ENCODE data around the gene L2HGDH.
"Not testable (repeated sequence)": the region's sequence is repeated elsewhere in the genome, so short reads cannot be mapped to it uniquely, and the experiment has no call there.

The L2HGDH gene

GRCh38 chr14:50339178-50339804 is 27.3 kb upstream of the L2HGDH start:
- no peak for DNase-seq

- DNase-seq = no peak
These were observed 26.6 kb upstream of the L2HGDH start for GRCh38 chr14:50338587-50338986.

- no peak for DNase-seq
These were observed 24.2 kb upstream of the L2HGDH start for GRCh38 chr14:50335989-50336824.

GRCh38 chr14:50335389-50335788 is 23.4 kb upstream of the L2HGDH start:
- peak; percentile 41 for DNase-seq

- no peak for DNase-seq
These were observed 22.2 kb upstream of the L2HGDH start for GRCh38 chr14:50334211-50334610.

GRCh38 chr14:50333014-50333509 is 21.0 kb upstream of the L2HGDH start:
- DNase-seq = no peak

- no peak for DNase-seq
These were observed 19.6 kb upstream of the L2HGDH start for GRCh38 chr14:50331596-50331995.

- peak; percentile 84 for DNase-seq
These were observed 9.1 kb upstream of the L2HGDH start for GRCh38 chr14:50321009-50321660.

- no peak for DNase-seq
These were observed 8.3 kb upstream of the L2HGDH start for GRCh38 chr14:50320283-50320682.

GRCh38 chr14:50319721-50320120 is 7.7 kb upstream of the L2HGDH start:
- no peak for DNase-seq

GRCh38 chr14:50319293-50319692 is 7.3 kb upstream of the L2HGDH start:
- DNase-seq = no peak

- no peak for DNase-seq
These were observed 6.1 kb upstream of the L2HGDH start for GRCh38 chr14:50318031-50318626.

- DNase-seq = not testable (repeated sequence)
These were observed 2.1 kb upstream of the L2HGDH start for GRCh38 chr14:50314098-50314497.

GRCh38 chr14:50312734-50313054 is 665 bp upstream of the L2HGDH start:
- no peak for DNase-seq

- DNase-seq = no peak
These were observed 575 bp downstream of the L2HGDH start for GRCh38 chr14:50311337-50311971.

- no peak for DNase-seq
These were observed 1.6 kb downstream of the L2HGDH start for GRCh38 chr14:50310445-50310844.

GRCh38 chr14:50308363-50308915 is 3.6 kb downstream of the L2HGDH start:
- no peak for DNase-seq

- no peak for DNase-seq
These were observed 8.1 kb downstream of the L2HGDH start for GRCh38 chr14:50303744-50304471.

GRCh38 chr14:50301914-50302313 is 10.1 kb downstream of the L2HGDH start:
- DNase-seq = no peak

- no peak for DNase-seq
These were observed 12.4 kb downstream of the L2HGDH start for GRCh38 chr14:50299585-50299984.

GRCh38 chr14:50290306-50290705 is 21.7 kb downstream of the L2HGDH start:
- DNase-seq = no peak

GRCh38 chr14:50288146-50288545 is 23.9 kb downstream of the L2HGDH start:
- DNase-seq = no peak
